GM20431 (cell line): ENCODE measurements around the gene KLHDC7B.

Experiments
- in situ Hi-C: fragments of 300-500 bp; cut with MseI, MboI; formaldehyde crosslinking; loops from one replicate; pipeline ENCODE4 v1.15.0; 2020; ENCODE audit warnings: low sequenced_read_pairs; ENCODE audit not compliant: unreplicated experiment

Gene KLHDC7B

GRCh38 chr22:50545522-50546325 lies at the start of gene KLHDC7B:
Gene KLHDC7B (plus strand): TSS chr22:50545899. CDS start chr22:50546244, 345 bp downstream.
- in situ Hi-C loops, result no loop called here

DNA sequence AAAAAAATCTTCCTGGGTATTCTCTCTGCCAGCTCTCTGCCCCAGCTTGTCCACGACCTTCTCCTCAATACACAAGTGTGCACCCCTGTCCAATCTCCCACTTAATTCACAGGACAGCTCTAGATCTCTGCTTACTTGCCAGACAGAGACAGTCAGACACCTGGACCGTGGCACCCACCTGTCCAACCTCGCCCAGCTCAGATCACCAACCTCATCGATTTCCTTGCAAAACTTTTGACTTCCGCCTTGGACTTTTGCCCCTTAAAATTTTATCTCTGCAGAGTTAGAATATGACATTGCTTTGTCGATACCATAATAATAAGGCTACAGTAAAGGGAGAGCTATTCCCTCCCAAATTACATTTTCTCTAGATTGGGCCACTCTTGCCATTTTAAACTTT lies 48.6 kb upstream of the KLHDC7B start:
- in situ Hi-C loops, result no loop called here

GRCh38 chr22:50498322-50498890 lies 47.3 kb upstream of the KLHDC7B start:
- in situ Hi-C loops, result no loop called here

DNA sequence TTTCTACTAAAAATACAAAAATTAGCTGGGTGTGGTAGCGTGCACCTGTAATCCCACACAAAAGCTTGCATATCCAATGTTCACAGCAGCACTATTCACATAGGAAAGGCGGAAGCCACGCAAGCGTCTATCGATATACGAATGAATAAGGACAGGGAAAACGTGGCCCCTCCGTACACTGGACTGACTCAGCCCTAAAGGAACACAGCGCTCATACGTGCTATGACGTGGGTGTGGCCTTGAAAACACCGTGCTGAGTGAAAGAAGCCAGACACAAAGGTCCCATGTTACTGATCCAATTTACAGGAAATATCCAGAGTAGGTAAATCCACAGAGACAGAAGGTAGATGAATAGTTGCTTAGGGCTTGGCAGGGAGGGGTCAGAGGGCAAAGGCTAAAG lies 45.2 kb upstream of the KLHDC7B start:
- in situ Hi-C loops, result no loop called here

- in situ Hi-C loops, result no loop called here
Measured at GRCh38 chr22:50502096-50502495, 43.6 kb upstream of the KLHDC7B start.

DNA sequence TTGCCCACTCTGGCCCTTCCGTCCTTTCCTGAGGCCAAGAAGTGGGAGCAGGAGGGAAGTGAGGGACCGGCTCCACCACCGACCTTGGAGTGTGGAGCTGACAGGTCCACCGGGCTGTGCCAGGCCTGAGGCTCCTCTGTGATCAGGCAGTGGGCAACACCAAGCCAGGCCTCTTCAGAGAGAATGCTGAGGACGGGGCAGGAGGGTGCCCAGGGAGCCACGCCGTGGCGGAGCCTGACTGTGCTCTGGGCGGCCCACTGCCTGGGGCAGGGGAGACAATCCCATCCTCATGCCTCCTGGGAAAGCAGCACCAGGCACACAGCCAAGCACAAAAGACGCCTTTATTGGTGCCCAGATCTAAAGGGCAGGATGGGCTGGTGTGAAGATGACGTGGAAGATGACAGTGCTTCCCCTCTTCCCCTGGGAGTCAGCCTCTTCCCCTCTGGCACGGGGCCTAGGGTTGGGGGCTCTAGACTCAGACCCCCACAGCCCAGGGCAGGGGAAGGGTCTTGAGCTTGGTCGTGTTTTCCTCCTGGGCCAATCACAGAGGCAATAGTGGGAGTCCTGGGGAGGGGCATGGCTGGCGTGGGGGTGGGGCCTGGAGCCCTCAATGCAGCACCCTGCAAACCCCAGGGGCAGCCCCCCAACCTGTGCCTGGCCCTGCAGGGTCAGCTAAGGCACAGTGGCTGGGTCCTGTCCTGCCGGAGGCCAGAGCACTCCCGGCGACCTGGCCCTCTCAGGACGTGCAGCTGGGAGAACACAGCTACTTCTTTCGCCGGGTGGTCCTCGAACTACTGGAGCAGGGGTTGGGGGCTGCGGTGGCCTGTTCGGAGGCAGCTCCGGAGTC lies 42.8 kb upstream of the KLHDC7B start:
- in situ Hi-C loops, result no loop called here

GRCh38 chr22:50503475-50504145 lies 42.1 kb upstream of the KLHDC7B start:
- in situ Hi-C loops, result no loop called here

- in situ Hi-C loops, result no loop called here
Measured at GRCh38 chr22:50504369-50505211, 41.1 kb upstream of the KLHDC7B start.

DNA sequence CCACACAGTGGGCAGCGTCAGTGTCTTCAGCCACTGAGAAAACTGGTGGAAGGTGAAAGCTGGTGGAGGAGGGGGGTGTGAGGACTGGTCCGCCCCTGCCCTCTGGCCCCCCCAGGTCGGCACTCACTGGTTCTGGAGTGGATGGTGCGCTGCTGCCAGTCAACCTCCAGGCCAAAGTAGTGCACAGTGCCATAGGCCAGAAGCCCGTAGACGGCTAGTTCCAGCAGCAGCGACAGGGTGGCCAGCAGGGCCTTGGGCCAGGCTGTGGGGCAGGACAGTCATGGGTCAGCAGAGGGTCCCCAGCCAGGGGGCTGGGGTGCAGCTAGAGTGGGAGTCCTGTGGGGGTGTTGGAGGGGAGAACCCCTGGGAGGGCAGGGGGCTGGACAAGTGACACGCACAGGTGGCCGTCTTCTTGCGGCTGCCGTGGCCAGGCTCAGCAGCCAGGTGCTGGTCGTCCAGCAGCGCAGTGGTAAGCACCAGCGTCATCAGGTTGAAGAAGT lies 40.4 kb upstream of the KLHDC7B start:
- in situ Hi-C loops, result no loop called here

DNA sequence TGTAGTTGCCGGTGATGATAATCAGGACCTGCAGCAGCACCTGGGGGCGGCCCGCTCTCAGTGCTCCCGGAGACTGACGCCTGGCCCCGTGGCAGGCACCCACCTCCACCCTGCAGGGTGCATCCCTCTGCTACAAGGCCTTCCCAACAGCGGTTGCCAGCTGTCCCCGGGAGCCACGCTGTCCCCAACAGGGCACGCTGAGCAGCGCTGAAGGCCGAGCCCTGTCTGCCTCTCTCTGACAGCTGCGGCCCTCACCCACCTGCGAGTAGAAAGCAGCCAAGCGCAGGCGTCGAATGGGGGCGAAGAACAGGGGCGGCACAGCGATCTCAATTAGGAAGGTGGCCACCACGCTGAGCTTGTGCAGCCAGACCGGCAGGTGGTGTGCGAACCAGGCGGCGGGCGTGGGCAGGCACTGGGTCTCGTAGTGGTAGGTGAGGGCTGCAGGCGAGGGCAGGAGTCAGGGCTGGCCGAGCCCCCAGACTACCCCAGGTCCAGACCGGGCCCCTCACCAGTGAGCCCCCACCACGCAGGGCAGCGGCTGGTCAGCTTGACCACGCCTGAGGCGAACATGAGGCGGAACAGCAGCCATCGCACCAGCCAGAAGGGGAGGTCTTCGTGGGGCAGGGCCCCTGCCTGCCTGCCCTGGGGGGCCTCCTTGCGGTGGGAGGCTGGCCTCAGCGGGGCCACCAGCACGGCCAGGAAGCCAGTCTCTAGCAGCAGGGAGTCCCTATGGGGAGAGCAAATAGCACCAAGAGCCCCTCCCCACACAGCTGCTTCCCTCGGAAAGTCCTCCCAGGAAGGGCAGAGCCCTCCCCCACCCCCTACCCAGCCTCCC lies 39.7 kb upstream of the KLHDC7B start:
- in situ Hi-C loops, result no loop called here

DNA sequence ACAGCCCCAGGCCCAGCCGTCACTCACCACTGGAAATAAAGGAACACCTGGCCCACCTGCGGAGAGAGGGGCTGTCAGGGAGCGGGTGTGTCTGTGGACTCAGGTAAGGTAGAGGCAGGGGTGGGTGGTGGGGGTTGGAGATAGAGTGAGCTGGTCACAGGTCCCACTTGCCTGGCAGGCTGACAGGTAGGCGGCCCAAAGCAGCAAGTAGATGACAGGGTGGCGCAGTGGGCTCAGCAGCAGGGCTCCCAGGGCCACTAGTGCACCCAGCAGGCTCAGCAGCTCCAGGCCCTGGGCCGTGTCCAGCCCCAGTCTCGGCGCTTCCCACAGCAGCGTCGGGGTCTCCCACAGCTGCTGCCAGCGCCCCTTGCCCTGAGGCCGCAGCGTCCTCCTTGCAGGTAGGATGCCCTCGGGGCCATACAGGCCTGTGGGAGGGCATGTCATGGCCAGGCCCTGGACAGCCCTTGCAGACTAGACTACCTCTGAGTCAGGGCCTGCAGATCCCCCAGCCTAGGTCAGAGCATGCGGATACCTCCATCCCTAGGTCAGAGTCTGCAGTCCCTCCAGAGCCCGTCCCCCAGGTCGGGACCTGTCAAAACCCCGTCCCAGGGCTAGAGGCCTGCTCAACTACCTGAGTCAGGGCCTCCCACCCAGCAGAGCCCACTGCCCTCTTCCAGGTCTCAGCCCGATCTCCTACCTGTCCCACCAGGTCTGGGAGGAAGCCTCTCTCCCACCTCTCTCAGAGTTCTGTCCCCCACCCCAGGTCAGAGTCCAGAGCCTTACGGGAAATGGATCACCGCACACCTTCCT lies 38.9 kb upstream of the KLHDC7B start:
- in situ Hi-C loops, result no loop called here

DNA sequence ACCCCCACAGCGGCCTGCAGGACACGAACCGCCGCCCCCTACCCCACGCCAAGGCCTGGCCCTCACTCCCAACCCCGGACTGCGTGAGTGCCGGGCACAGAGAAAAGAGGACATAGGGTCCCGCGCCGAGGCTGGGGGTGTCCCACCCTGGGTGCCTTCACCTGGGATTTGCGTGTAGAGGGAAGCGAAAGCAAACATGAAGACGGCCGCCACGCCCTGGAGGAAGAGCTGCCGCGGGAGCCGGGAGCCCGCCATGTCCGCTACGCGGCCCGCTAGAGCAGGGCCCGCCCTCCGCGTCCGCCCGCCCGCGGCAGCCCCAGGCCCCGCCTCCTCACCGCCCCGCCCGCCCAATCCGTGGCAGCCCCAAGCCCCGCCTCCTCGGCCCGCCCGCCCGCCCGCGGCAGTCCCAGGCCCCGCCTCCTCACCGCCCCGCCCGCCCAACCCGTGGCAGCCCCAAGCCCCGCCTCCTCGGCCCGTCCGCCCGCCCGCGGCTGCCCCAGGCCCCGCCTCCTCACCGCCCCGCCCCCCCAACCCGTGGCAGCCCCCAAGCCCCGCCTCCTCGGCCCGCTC lies 38.2 kb upstream of the KLHDC7B start, which contains the start of gene LMF2:
LMF2 (minus strand) TSS at position 282 of the 570 bp plus-strand sequence; CDS start at position 255, 27 bp downstream.
- in situ Hi-C loops, result no loop called here

- in situ Hi-C loops, result no loop called here
Measured at GRCh38 chr22:50507991-50508884, 37.5 kb upstream of the KLHDC7B start, which contains the start of gene NCAPH2. Gene NCAPH2 (plus strand): TSS chr22:50508224. CDS start chr22:50508338, 114 bp downstream.

- in situ Hi-C loops, result no loop called here
Measured at GRCh38 chr22:50508897-50509296, 36.8 kb upstream of the KLHDC7B start.

- in situ Hi-C loops, result no loop called here
Measured at GRCh38 chr22:50513175-50513574, 32.5 kb upstream of the KLHDC7B start.

DNA sequence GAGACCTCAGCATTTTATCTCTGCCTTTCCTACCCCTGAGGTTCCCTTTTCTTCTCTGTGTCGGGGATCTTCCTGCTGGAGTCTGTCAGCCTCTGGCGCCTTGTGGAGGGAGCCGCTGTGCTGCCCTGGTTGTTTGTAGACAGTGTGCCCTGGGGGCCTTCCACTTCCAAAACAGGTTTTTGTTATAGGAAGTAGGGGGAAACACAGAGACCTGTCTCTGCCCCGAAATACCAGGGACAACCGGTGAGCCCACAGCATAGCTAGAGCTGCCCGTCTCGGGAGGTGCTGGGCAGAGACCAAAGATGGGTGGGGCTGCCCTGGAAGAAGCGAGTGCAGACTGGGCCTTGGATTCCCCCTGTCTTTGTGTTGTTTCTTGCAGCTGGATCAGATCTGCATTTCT lies 29.6 kb upstream of the KLHDC7B start:
- in situ Hi-C loops, result no loop called here
